CD4-positive, alpha-beta memory T cell (primary cell): ENCODE data around the gene SASH1. TPM values are rescaled to one million over a fixed set of nuclear protein-coding genes. Genes with fewer than 3 reads are reported as not detected.
A peak's percentile ranks its signal among the peaks of the same experiment; 100 is the strongest.

Source experiments
- CTCF ChIA-PET: fragments of 350-600 bp; sonication (Branson Sonifier 250); formaldehyde crosslinking; loops from one replicate; lab custom pipeline; 2021; ENCODE audit warnings: inconsistent platforms; ENCODE audit not compliant: partially characterized antibody; lab: Charles Lee
- POLR2A ChIA-PET: fragments of 350-600 bp; sonication (Branson Sonifier 250); formaldehyde crosslinking; loops from one replicate; lab custom pipeline; 2021; ENCODE audit not compliant: partially characterized antibody; lab: Charles Lee
- DNase-seq, 5 donors: peaks; one replicate each; pipeline versions ENCODE4 v3.0.0 to v3.0.0-alpha.2; 2020 to 2022; ENCODE audit warnings: mixed read lengths in 1 of 5
- H3K27ac ChIP-seq: one replicate; pipeline ENCODE4 v1.7.0; 2013; ENCODE audit warnings: low read depth, low read length
- H3K27me3 ChIP-seq: 2 replicates; pipeline ENCODE4 v1.7.0; 2013; ENCODE audit warnings: mild to moderate bottlenecking, low read length, moderate library complexity; ENCODE audit not compliant: insufficient read depth
- H3K36me3 ChIP-seq: 2 replicates; pipeline ENCODE4 v1.7.0; 2013; ENCODE audit warnings: mild to moderate bottlenecking, low read length, moderate library complexity; ENCODE audit not compliant: insufficient read depth
- H3K4me1 ChIP-seq: 2 replicates; pipeline ENCODE4 v1.7.0; 2013; ENCODE audit warnings: mild to moderate bottlenecking, low read length, moderate library complexity; ENCODE audit not compliant: insufficient read depth
- H3K4me3 ChIP-seq, 2 donors: one replicate each; pipeline ENCODE4 v1.7.0; 2013; ENCODE audit warnings: low read length in 2 of 2, mild to moderate bottlenecking in 1 of 2
- H3K9me3 ChIP-seq, 2 donors: one replicate each; pipeline ENCODE4 v1.7.0; 2013; ENCODE audit warnings: low read length in 2 of 2, control low read depth in 1 of 2; ENCODE audit not compliant: control insufficient read depth in 1 of 2
- H3K27ac Mint-ChIP-seq, 7 donors: one replicate each; pipeline ENCODE4 v1.8.0; 2020 to 2021; ENCODE audit warnings: mixed read lengths in 7 of 7, mild to moderate bottlenecking in 6 of 7, inconsistent platforms in 3 of 7, moderate library complexity in 3 of 7
- H3K27me3 Mint-ChIP-seq, 2 donors: one replicate each; pipeline ENCODE4 v1.8.0; 2020 to 2021; ENCODE audit warnings: mixed read lengths in 2 of 2
- H3K36me3 Mint-ChIP-seq, 2 donors: one replicate each; pipeline ENCODE4 v1.8.0; 2020 to 2021; ENCODE audit warnings: mixed read lengths in 2 of 2, inconsistent platforms in 1 of 2, mild to moderate bottlenecking in 1 of 2
- H3K4me1 Mint-ChIP-seq, 4 donors: one replicate each; pipeline ENCODE4 v1.8.0; 2020 to 2021; ENCODE audit warnings: mixed read lengths in 4 of 4, mild to moderate bottlenecking in 1 of 4
- H3K4me3 Mint-ChIP-seq, 8 donors: one replicate each; pipeline ENCODE4 v1.8.0; 2020 to 2021; ENCODE audit warnings: mixed read lengths in 8 of 8, mild to moderate bottlenecking in 7 of 8, moderate library complexity in 6 of 8, inconsistent platforms in 3 of 8
- H3K9me3 Mint-ChIP-seq, 8 donors: one replicate each; pipeline ENCODE4 v1.8.0; 2020 to 2021; ENCODE audit warnings: mixed read lengths in 8 of 8, mild to moderate bottlenecking in 5 of 8, inconsistent platforms in 3 of 8, moderate library complexity in 1 of 8
- intact Hi-C: fragments of 100-400 bp; cut with micrococcal nuclease; formaldehyde crosslinking; loops from one replicate; pipeline ENCODE4 v1.15.1; 2023
- polyA plus RNA-seq, 2 donors: library from polyadenylated mRNA; unstranded; fragments of 300-500 nt; fragmentation: Illumina TruSeq; gene quantifications; one replicate each; pipeline ENCODE4 v1.2.3, GENCODE V29; 2021
- total RNA-seq, 2 experiments: library from RNA; stranded (reverse); gene quantifications; one replicate each; pipeline ENCODE4 v1.2.3, GENCODE V29; 2021

Gene SASH1
- total and polyA plus RNA-seq, 4 experiments from 2014 or later, result 0.26 to 4.9 (median 1.7) TPM

DNA sequence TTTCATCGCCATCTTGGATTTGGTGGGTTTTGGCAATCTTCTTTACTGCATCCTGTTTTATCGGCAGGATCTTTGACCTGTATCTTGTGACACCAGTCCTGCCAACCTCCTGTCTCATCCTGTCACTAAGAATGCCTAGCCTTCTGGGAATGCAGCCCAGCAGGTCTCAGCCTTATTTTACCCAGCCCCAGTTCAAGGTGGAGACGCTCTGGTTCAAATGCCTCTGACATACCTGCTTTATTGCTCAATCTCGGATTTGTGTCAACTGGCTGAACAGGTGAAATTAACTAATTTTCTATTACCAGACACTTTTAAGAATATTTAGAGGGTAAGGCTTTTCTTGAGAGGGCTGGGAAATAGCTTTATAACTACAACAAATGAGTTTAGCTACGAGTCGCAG lies 102.5 kb downstream of the SASH1 start:
- ChIA-PET POLR2A (no interaction called here), CTCF (interaction anchor here (1.0 kb wide), 1 partner anchor 16 kb away, joined by 3 read pairs; no protein-coding TSS in a partner anchor)
- peaks cover 4% of the 10 kb centered on the region for H3K4me1 ChIP-seq
- Mint-ChIP-seq H3K4me3 (no peak overlapping the region), H3K4me1 (peaks cover 6 to 33% (median 9%) of the 10 kb centered on the region in 4 donors), H3K27ac (no peak overlapping the region), H3K36me3 (peaks cover 0 to 4% of the 10 kb centered on the region in 2 donors), H3K9me3 (peaks cover 0 to 1% (median 0%) of the 10 kb centered on the region in 8 donors), H3K27me3 (peaks cover 3 to 4% of the 10 kb centered on the region in 2 donors)
- intact Hi-C loops, result no loop called here
- H3K36me3 ChIP-seq, result no peaks in the 10 kb centered on the region
- H3K27me3 ChIP-seq, result no peaks in the 10 kb centered on the region
- no peak for DNase-seq
- no peak overlapping the region for H3K4me3 ChIP-seq
- no peak overlapping the region for H3K27ac ChIP-seq
- no peaks in the 10 kb centered on the region for H3K9me3 ChIP-seq

DNA sequence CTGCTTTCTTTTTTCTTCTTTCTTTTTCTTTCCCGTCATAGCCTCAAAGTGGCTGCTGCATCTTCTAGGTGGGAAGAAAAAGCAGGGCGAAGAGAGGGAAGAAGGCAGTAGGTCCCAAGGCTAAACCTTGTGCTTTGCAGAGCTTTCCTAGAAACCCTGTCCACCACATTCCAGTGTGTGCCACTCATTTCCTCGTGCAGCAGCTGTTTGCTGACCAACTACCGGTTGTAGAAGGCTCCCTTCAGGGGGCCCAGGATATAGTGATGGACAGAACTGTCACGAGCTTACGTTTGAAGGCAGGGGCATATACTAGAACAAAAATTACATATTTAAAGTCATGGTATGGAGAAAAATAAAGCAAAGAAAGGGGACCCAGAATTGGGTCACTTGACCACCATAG lies 103.0 kb downstream of the SASH1 start:
- Mint-ChIP-seq H3K4me3 (no peak overlapping the region), H3K4me1 (peaks cover 6 to 36% (median 9%) of the 10 kb centered on the region in 4 donors), H3K9me3 (peaks cover 0 to 1% (median 0%) of the 10 kb centered on the region in 8 donors), H3K27me3 (peaks cover 3 to 4% of the 10 kb centered on the region in 2 donors), H3K36me3 (peaks cover 0 to 8% of the 10 kb centered on the region in 2 donors), H3K27ac (no peak overlapping the region)
- POLR2A ChIA-PET, result no interaction called here
- intact Hi-C loops, result no loop called here
- Histone ChIP-seq H3K9me3 (no peaks in the 10 kb centered on the region), H3K27ac (no peak overlapping the region), H3K4me3 (no peak overlapping the region), H3K27me3 (no peaks in the 10 kb centered on the region), H3K4me1 (peaks cover 4% of the 10 kb centered on the region), H3K36me3 (no peaks in the 10 kb centered on the region)
- DNase-seq, result no peak
- CTCF ChIA-PET, result interaction anchor here (0.6 to 1.0 kb wide), 2 partner anchors 15 to 44 kb away, joined by 3 read pairs; no protein-coding TSS in a partner anchor

DNA sequence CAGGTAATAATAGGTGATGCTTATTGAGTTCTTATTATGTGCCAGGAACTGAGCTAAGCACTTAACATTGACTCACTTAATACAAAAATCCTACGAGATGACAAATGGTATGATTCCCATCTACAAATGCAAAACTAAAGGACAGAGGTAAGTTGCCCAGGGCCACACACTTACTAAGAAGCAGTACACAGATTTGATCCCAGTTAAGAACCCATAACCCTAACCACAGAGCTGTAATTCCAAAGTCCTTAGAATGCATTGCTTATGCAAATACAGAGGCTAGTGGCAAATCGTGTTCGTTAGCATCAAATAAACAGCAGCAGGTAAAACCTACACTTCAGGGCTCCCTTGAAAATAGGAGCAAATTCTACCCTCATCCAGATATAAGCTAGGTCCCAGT lies 104.0 kb downstream of the SASH1 start:
- Mint-ChIP-seq H3K27ac (no peak overlapping the region), H3K27me3 (peaks cover 3 to 4% of the 10 kb centered on the region in 2 donors), H3K4me1 (peaks cover 4 to 43% (median 15%) of the 10 kb centered on the region in 4 donors), H3K9me3 (peaks cover 0 to 1% (median 0%) of the 10 kb centered on the region in 8 donors), H3K36me3 (peaks cover 0 to 8% of the 10 kb centered on the region in 2 donors), H3K4me3 (no peak overlapping the region)
- H3K4me1 ChIP-seq, result peaks cover 12% of the 10 kb centered on the region
- H3K36me3 ChIP-seq, result no peaks in the 10 kb centered on the region
- ChIA-PET CTCF (interaction anchor here (0.7 kb wide), 1 partner anchor 240 kb away, joined by 3 read pairs; no protein-coding TSS in a partner anchor), POLR2A (no interaction called here)
- H3K4me3 ChIP-seq, result no peak overlapping the region
- H3K9me3 ChIP-seq, result no peaks in the 10 kb centered on the region
- no peaks in the 10 kb centered on the region for H3K27me3 ChIP-seq
- intact Hi-C loops, result no loop called here
- no peak for DNase-seq
- no peak overlapping the region for H3K27ac ChIP-seq

DNA sequence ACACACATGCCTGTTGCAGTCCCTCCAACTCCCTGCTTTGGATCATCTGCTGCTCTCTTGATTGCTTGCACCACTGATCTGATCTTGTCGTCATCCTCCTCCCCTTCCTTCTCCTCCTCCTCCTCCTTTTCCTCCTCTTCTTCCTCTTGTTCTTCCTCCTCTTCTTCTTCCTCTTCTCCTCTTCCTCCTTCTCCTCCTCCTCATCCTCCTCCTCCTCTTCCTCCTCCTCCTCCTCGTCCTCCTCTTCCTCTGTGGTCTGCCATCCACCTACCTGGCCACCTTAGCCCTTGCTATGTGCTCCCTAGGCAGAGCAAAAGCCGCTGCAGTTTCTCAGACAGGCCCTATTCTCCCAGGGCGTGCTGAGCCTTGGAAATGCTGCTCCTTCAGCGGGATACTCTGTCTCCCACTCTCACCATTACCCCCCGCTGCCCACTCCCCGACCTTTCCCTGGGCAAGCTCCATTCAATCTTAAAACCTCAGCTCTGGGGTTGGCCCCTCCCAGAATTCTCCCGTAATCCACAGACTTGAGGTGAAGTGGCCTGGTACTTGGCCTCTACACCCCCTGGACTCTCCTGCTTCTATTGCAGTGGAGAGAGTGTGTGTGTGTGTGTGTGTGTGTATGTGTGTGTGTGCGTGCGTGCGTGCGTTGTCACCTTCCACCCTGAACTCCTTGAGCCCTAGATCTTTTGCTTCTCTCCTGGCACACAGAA lies 105.0 kb downstream of the SASH1 start:
- peak overlapping the region in 3 of 8 donors; percentile 64 to 68 (median 68) for H3K4me3 Mint-ChIP-seq
- intact Hi-C loops, result no loop called here
- peak overlapping the region in 2 of 7 donors; percentile 43 to 59 for H3K27ac Mint-ChIP-seq

DNA sequence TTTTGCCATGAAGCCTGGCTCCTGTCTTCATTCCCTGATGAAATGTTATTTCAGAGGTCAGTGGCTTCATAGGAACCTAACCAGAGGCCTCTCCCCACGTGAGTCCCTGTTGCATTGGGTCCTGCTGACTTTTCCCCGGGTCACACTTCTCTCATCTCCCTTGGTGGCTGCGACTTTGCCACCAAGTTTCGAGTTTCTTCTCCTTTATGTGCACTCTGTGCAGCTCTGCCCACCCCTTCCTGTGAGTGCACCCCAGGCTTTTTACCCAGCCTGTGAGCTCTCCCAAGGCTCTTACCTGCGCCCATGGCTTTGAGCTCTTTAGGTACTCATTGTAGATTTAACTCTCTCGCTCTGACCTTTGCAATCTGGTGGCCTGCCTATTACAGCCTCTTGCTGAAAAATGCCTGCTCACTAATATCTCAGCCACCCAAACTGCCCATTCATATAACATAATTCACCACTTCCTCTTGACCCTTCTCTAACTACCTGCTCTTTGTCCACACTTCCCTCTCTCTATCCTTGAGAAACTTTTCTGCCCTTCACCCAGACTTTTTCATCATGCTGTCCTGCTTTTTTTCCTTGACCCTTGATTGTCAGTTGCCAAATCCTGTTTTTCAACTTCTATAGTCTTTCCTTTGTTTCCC lies 105.9 kb downstream of the SASH1 start:
- Histone ChIP-seq H3K36me3 (no peaks in the 10 kb centered on the region), H3K27ac (no peak overlapping the region), H3K9me3 (no peaks in the 10 kb centered on the region), H3K4me3 (no peak overlapping the region), H3K27me3 (no peaks in the 10 kb centered on the region), H3K4me1 (peaks cover 24% of the 10 kb centered on the region)
- peaks cover 0 to 1% (median 0%) of the 10 kb centered on the region in 8 donors for H3K9me3 Mint-ChIP-seq
- intact Hi-C loops, result no loop called here
- peak overlapping the region in 2 of 7 donors; percentile 19 to 43 for H3K27ac Mint-ChIP-seq
- ChIA-PET POLR2A (no interaction called here), CTCF (no interaction called here)
- H3K4me3 Mint-ChIP-seq, result peak overlapping the region in 4 of 8 donors; percentile 0 to 68 (median 66)
- peaks cover 6 to 58% (median 19%) of the 10 kb centered on the region in 4 donors for H3K4me1 Mint-ChIP-seq
- DNase-seq, result peak in 1 of 5 donors; percentile 6
- peaks cover 3 to 4% of the 10 kb centered on the region in 2 donors for H3K27me3 Mint-ChIP-seq
- peaks cover 0 to 8% of the 10 kb centered on the region in 2 donors for H3K36me3 Mint-ChIP-seq

More for the DNA sequence above, 105.0 kb downstream of the SASH1 start:
- H3K27me3 Mint-ChIP-seq, result peaks cover 3 to 4% of the 10 kb centered on the region in 2 donors
- H3K4me3 ChIP-seq, result no peak overlapping the region
- peaks cover 22% of the 10 kb centered on the region for H3K4me1 ChIP-seq
- no peak for DNase-seq
- POLR2A ChIA-PET, result no interaction called here
- H3K9me3 ChIP-seq, result no peaks in the 10 kb centered on the region
- CTCF ChIA-PET, result no interaction called here
- peaks cover 0 to 8% of the 10 kb centered on the region in 2 donors for H3K36me3 Mint-ChIP-seq
- H3K9me3 Mint-ChIP-seq, result peaks cover 0 to 1% (median 0%) of the 10 kb centered on the region in 8 donors
- no peak overlapping the region for H3K27ac ChIP-seq
- no peaks in the 10 kb centered on the region for H3K27me3 ChIP-seq
- no peaks in the 10 kb centered on the region for H3K36me3 ChIP-seq
- peaks cover 6 to 50% (median 19%) of the 10 kb centered on the region in 4 donors for H3K4me1 Mint-ChIP-seq

DNA sequence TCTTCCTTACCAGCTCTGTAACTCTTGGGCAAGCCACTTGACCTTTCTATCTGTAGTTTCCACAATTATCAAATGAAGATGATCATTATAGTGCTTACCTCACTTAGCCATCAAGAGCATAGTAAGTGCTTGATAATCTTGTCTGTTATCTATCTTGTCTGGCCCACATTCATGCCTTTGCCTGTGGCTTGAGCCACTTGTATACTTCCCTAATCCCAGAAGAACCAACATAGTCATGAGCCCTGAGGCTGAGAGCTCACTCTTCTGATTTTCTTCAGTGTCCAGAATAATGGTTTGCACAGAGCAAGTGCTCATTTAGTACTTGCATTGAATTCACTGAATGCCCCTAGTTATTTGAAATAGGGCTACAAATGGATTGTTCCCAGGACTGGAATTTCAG lies 108.2 kb downstream of the SASH1 start:
- Mint-ChIP-seq H3K4me3 (peak overlapping the region in 2 of 8 donors; percentile 2 to 31), H3K4me1 (peaks cover 6 to 62% (median 19%) of the 10 kb centered on the region in 4 donors), H3K27ac (peak overlapping the region in 2 of 7 donors; percentile 5 to 71), H3K36me3 (peaks cover 0 to 8% of the 10 kb centered on the region in 2 donors), H3K9me3 (peaks cover 0 to 1% (median 0%) of the 10 kb centered on the region in 8 donors), H3K27me3 (peaks cover 3 to 4% of the 10 kb centered on the region in 2 donors)
- Histone ChIP-seq H3K27ac (no peak overlapping the region), H3K9me3 (no peaks in the 10 kb centered on the region), H3K4me3 (no peak overlapping the region), H3K4me1 (peaks cover 24% of the 10 kb centered on the region), H3K27me3 (no peaks in the 10 kb centered on the region), H3K36me3 (no peaks in the 10 kb centered on the region)
- intact Hi-C loops, result no loop called here
- ChIA-PET CTCF (no interaction called here), POLR2A (no interaction called here)
- no peak for DNase-seq

DNA sequence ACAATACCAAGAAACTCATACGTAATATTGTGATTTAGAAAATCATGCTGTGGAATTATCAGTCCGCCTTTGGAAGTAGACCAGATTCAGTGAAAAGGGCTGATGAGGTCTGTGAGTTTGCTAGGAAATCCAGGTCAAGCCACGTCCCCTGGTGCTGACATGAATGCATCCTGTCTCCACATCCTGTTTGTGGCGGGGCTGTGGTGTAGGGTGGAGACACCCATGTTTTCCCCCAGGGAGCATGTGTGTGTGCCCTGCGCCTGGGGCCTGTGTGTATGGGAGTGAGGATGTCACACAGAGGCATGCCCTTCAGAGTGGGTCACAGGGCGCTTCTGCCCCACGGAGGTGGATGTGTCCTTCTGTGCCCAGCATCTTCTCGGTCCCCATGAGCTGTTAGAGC lies 109.1 kb downstream of the SASH1 start:
- Mint-ChIP-seq H3K27ac (peak overlapping the region in 3 of 7 donors; percentile 50 to 73 (median 57)), H3K27me3 (peaks cover 4% of the 10 kb centered on the region in 2 donors), H3K4me1 (peaks cover 6 to 61% (median 19%) of the 10 kb centered on the region in 4 donors), H3K9me3 (peaks cover 0 to 1% (median 0%) of the 10 kb centered on the region in 8 donors), H3K36me3 (peaks cover 0 to 8% of the 10 kb centered on the region in 2 donors), H3K4me3 (peak overlapping the region in 7 of 8 donors; percentile 18 to 78 (median 76))
- Histone ChIP-seq H3K4me1 (peaks cover 24% of the 10 kb centered on the region), H3K36me3 (no peaks in the 10 kb centered on the region), H3K9me3 (no peaks in the 10 kb centered on the region), H3K4me3 (no peak overlapping the region), H3K27ac (no peak overlapping the region), H3K27me3 (no peaks in the 10 kb centered on the region)
- ChIA-PET POLR2A (no interaction called here), CTCF (interaction anchor here (0.9 kb wide), 1 partner anchor 275 kb away, joined by 3 read pairs; no protein-coding TSS in a partner anchor)
- peak; percentile 6 to 60 (median 47) for DNase-seq
- intact Hi-C loops, result no loop called here
